Suprapubic skin (tissue), 4 donors: ENCODE data around the gene SERPINB6.

Source experiments
- POLR2A ChIP-seq, 2 donors: fragments of 450-650 bp; IDR thresholded peaks; one replicate each; pipeline ENCODE4 v1.6.1; 2017; ENCODE audit warnings: antibody characterized with exemption in 2 of 2, mild to moderate bottlenecking in 2 of 2, moderate library complexity in 2 of 2
- POLR2AphosphoS5 ChIP-seq, 3 donors: sonication (generic); formaldehyde crosslinking; IDR thresholded peaks; one replicate each; pipeline ENCODE4 v1.6.1; 2017; ENCODE audit warnings: antibody characterized with exemption in 3 of 3
- TF ChIP-seq, protein P1 (sequence below), 2 donors: fragments of 200-600 bp in 1 of 2; fragments of 450-650 bp in 1 of 2; sonication (generic) in 1 of 2; IDR thresholded peaks; one replicate each; pipeline ENCODE4 v1.5.1; 2016 to 2019; ENCODE audit warnings: antibody characterized with exemption in 2 of 2, mild to moderate bottlenecking in 1 of 2, moderate library complexity in 1 of 2

DNA sequence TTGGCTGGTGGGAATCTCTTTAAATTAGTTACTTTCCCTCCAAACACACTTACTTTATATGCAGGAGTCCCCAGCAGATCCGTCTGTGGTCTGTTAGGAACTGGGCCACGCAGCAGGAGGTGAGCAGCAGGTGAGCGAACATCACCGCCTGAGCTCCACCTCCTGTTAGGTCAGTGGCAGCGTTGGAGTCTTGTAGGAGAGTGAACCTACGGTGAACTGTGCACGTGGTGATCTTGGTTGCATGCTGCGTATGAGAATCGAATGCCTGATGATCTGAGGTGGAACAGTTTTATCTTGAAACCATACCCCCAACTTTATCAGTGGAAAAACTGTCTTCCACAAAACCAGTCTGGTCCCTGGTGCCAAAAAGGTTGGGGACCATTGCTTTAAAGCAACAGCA, 5.0 kb downstream of the SERPINB6 start:
- TF ChIP-seq POLR2AphosphoS5 (IDR thresholded peaks at IDR 0.05) (no peak), POLR2A (IDR thresholded peaks at IDR 0.05) (no peak)
- TF ChIP-seq, protein P1, sequence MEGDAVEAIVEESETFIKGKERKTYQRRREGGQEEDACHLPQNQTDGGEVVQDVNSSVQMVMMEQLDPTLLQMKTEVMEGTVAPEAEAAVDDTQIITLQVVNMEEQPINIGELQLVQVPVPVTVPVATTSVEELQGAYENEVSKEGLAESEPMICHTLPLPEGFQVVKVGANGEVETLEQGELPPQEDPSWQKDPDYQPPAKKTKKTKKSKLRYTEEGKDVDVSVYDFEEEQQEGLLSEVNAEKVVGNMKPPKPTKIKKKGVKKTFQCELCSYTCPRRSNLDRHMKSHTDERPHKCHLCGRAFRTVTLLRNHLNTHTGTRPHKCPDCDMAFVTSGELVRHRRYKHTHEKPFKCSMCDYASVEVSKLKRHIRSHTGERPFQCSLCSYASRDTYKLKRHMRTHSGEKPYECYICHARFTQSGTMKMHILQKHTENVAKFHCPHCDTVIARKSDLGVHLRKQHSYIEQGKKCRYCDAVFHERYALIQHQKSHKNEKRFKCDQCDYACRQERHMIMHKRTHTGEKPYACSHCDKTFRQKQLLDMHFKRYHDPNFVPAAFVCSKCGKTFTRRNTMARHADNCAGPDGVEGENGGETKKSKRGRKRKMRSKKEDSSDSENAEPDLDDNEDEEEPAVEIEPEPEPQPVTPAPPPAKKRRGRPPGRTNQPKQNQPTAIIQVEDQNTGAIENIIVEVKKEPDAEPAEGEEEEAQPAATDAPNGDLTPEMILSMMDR (IDR thresholded peaks at IDR 0.05): no peak
